Choroid plexus epithelial cell (primary cell): ENCODE measurements around the gene POLE.

Experiments used
- DNase-seq: peaks from one replicate; pipeline ENCODE4 v3.0.0-alpha.2; 2010; ENCODE audit warnings: low read depth
- H3K4me3 ChIP-seq: 2 replicates; pipeline ENCODE4 v1.5.1; 2011; ENCODE audit warnings: low read depth, mild to moderate bottlenecking, control low read depth, low read length, moderate library complexity
- TF ChIP-seq, protein P1 (sequence below): conservative IDR thresholded peaks from 2 replicates; pipeline ENCODE4 v1.5.1; 2011; ENCODE audit warnings: low read depth, mild to moderate bottlenecking, control low read depth, inconsistent platforms, low read length, moderate library complexity

POLE gene

DNA sequence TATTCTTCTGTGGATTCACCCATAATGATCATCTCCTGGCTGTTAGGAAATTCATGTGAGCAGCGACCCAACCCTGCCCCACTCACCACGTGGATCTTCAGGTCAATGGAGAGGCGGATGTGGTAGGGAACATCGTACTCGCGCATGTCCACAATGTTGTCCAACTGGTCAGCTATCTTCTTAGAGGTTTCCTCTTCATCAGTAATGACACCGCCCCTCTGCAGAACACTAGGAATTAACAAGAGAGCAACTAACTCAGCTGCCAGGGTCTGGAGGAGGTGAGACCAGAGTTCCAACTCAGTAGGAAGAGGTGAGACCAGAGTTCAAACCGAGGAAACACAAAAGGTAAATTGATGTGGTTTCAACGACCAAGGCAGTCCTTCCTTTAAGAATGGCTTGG lies 9.7 kb downstream of the POLE start:
- H3K4me3 ChIP-seq, result no peak overlapping the region
- no peak for DNase-seq
- TF ChIP-seq, protein P1, sequence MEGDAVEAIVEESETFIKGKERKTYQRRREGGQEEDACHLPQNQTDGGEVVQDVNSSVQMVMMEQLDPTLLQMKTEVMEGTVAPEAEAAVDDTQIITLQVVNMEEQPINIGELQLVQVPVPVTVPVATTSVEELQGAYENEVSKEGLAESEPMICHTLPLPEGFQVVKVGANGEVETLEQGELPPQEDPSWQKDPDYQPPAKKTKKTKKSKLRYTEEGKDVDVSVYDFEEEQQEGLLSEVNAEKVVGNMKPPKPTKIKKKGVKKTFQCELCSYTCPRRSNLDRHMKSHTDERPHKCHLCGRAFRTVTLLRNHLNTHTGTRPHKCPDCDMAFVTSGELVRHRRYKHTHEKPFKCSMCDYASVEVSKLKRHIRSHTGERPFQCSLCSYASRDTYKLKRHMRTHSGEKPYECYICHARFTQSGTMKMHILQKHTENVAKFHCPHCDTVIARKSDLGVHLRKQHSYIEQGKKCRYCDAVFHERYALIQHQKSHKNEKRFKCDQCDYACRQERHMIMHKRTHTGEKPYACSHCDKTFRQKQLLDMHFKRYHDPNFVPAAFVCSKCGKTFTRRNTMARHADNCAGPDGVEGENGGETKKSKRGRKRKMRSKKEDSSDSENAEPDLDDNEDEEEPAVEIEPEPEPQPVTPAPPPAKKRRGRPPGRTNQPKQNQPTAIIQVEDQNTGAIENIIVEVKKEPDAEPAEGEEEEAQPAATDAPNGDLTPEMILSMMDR, result no peak

GRCh38 chr12:132675757-132676432 lies 11.2 kb downstream of the POLE start:
- DNase-seq, result no peak
- no peak overlapping the region for H3K4me3 ChIP-seq
- TF ChIP-seq, protein P1, result no peak

GRCh38 chr12:132674561-132674960 lies 12.6 kb downstream of the POLE start:
- H3K4me3 ChIP-seq, result no peak overlapping the region
- TF ChIP-seq, protein P1, result no peak
- DNase-seq, result no peak

DNA sequence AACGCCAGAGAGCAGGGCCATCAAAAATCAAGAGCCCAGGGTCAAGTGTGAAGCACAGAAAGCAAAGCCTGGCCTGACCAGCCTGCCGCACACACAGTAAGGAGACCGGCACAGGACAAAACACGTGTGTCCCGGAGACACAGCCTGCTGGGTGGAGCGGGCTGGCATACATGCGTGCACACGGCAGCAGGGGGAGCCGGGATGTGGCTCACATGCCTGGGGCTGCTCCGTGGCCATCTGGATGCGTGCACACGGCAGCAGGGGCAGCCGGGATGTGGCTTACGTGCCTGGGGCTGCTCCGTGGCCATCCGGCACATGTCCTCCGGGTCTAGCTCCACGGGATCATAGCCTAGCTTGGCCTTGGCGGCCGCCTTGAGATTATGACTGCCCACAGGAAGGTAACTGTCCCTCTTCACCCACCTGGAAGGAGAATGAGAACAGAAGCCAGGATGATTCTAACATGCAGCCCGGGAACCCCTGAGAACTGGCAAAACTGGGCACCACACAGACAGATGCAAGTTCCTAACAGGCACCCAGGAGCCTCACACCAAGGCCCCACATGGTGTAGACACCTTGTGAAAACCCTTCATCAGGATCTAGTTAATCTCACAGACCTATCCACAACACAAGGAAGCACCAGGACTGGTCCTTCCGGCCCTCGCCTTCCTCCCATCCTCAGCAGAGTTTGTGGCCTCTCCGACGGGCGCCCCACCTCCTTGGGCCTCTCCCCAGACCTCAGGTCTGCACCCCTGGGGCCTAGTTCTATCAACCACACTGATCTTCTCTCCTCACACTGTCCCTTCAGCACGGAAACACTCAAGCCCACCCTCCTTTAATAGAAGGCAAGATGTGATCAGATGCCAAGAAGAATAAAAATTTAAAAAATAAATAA lies 13.6 kb downstream of the POLE start:
- no peak for DNase-seq
- TF ChIP-seq, protein P1, result no peak
- no peak overlapping the region for H3K4me3 ChIP-seq

DNA sequence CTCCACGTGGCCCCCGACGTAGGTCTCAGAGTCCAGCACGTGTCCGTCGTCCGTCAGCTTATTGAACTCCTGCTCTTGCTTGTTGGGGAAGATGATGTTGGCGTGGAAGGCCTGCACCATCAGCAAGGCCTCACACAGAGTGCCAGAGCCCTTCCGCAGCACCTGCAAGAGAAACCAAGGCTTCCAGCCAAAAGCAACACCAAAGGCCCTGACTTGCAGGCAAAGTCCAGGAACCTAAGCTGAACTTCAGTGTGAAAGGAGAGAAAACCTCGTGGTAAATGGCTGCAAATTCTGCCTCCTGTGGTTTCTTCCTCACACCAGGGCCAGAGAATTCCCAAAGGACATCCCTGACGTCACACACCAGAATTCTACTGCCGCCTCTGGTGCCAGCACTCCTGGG lies 14.5 kb downstream of the POLE start:
- TF ChIP-seq, protein P1, result no peak
- no peak overlapping the region for H3K4me3 ChIP-seq
- no peak for DNase-seq

- no peak overlapping the region for H3K4me3 ChIP-seq
- TF ChIP-seq, protein P1, result no peak
- no peak for DNase-seq
Observed at GRCh38 chr12:132672116-132672515, 15.0 kb downstream of the POLE start.
